GM19035 (cell line): ENCODE measurements around the gene SYDE2.

Experiments
- ATAC-seq: cut with Tn5 transposase; IDR thresholded peaks from one replicate; pipeline ENCODE4 v1.9.1; 2021; ENCODE audit not compliant: unreplicated experiment

The SYDE2 gene

DNA sequence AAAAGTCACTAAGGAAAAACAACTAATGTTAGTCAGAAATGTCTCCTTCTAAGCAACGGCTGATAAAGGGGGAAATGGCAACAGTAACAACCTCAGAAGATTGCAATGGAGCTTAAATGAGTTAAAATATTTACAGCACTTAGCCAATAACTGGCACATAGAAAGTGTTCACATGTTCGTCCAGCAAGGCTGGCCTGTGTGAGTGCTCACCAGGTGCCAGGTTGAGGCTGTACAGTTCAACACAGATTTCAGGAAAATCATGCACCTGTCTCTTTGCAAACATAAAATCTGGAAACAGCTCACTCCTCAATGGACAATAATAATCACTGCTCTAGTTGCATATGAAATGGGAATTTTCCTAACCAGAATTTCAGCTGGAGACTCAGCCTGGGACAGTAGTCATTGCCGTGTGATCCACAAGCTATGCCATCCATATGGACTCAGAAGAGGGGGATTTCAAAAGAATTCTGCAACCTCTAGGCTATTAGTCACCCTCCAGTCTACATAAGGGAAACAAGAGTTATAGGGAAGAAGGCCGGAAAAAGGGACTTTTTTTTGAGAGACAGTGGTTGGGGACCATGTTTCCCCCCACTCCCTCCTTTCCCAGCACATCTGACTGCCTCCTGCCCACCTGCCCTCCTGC is 68.6 kb downstream of the SYDE2 start:
- no peak for ATAC-seq

DNA sequence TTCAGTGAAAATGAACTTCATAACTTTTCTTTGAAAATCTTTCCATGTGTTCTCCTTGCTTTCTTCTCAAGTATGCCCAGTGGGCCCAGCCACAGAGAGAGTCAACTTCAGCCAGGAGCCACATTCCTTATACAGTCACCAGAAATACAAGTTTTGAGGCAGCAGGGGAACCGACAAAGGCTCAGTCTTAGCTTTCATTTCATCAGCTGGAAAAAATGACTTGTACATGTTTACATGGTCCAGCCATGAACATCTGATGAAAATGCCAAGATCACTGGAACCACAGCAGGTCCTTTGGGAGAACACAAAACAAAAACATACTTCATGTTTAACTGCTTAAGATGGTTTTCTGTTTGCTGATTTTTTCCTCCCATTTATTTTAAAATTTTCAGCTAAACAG is 72.5 kb downstream of the SYDE2 start:
- no peak for ATAC-seq

DNA sequence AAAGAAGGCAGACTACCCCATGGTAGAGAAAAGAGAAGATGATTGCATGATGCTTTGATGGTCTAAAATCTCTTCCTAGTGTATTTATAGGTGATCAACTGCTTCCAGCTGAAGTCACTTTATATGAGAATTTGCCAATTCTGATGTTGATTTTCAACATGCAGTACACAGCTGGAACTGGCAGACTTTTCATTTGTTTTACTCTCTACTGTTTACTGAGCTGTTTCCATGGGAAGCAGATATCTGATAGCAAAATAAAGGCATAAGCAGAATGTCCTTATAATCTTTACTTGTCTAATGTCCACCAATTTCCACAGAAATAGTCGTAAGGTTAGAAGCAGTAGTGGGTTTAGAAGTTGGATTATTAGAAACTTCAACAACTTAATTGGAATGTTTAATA is 74.9 kb downstream of the SYDE2 start:
- no peak for ATAC-seq

DNA sequence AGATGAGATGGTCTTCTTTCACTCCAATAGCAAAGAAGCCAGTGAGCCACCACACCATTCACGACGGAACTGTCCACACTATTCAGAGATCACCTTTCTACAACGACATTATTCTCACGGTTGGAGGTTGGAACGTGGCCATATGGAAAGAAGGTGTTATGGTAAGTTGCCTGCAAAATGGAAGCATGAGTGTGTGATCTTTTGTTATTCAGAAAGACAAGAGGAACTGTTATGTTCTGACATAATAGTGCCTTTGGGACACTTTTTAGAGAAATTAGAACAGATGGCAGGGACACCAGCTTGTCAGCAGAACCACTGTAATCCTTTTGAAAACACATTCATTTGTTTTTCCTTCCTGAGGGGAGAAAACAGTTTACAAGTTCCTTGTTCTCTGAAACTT is 76.7 kb downstream of the SYDE2 start:
- ATAC-seq = no peak

DNA sequence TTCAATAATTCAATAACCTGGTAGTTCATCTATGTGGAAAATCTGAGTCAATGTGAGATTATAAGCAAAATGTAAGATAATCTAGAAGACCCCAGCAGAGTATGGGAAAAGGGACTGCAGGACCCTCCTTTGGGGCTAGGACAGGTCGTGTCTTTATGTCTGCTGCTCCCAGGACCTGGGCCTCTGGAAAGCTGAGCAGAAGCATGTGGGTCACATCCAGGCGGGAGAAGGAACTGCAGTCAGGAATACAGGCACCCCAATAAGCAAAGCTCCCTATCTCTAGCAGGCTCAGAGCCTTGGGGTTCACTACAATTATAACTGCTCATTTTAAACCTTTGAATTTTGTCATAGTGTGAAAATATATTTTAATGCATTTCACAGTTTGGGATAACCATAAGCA is 78.6 kb downstream of the SYDE2 start:
- ATAC-seq = no peak

DNA sequence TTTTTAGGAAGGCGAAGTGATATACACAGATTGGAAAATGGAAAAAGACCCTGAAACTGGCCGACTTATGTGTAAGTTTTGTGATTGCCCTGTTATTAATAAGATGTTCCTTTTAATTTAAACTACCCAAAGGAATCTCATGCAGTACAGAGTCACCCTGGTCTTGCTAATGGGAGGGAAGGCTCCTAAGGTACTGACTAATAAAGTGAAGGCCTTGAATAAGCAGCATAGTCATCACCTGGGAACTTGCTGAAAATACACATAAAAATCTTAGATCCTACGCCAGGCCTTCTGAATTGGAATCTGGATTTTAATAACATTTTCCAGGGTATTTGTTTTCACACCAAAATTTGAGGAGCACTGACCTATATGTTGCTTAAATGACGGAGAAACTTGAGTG is 79.1 kb downstream of the SYDE2 start:
- no peak for ATAC-seq

DNA sequence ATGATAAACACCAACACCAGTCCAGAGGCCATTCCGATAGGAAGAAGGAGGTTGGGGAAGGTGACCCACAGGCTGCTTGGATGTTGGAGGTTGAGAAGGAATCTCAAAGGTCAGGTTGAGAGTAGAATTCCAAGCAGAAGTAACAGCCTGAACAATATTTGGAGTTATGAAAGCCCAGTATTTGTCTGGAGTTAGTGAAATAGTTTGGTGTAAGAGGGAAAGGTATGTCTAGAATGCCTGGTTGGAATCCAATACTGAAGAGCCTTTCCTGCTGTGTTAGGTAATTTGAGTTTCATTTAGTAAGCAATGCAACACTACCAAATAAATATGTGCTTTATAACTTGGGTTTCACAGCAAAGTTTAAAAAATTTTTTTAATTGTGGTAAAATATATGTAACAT is 82.1 kb downstream of the SYDE2 start:
- ATAC-seq = no peak

DNA sequence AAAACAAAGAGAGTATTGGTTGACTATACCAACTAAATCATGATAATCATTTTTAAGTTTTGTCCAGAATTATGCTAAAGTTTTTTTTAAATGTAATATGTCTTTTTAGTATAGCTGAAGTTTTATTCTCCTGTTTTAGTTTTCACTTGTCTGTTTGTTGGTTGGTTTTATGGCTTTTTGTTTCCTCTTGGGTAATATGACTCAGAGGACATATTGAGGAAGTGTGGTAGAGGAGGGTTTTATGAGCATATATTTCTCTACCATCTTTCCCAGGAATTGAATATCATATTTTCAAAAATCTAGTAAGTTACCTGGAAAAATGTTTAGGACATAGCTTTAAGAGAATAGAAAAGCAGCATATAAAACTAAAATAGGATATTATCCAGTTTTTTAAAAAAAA is 84.0 kb downstream of the SYDE2 start:
- no peak for ATAC-seq

DNA sequence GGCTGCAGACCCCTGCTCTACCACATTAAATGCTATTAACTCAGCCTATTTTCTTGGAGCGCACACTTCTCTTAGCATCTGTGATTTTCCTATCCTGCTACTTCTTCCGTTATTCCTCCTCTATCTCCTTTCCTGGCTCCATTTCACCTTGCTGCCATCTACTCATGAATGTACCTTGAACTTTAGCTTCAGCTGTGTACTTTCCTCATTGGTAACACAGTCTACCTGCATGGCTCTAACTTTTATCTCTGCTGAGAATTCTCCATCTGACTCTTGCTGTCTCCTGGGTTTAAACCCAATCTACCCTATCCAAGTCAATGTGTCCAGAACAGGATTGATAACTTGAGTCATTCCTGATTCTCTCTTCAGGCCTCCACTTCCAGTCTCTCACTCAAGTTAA is 84.9 kb downstream of the SYDE2 start:
- ATAC-seq = no peak

DNA sequence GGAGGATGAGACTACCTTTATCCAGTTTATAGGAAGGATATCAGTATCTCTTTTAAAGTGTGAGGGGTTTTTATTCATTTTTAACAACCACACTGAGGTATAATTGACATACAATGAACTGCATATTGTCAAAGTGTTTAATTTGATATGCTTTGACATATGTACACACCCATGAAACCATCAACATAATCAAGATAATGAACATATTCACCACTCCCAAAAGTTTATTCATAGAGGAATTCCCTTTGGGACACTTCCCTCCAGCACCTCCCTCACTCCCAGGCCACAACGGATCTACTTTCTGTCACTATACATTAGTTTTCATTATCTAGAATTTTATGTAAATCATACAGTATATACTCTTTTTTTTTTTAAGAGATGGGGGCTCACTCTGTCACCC is 89.1 kb downstream of the SYDE2 start:
- ATAC-seq = no peak

DNA sequence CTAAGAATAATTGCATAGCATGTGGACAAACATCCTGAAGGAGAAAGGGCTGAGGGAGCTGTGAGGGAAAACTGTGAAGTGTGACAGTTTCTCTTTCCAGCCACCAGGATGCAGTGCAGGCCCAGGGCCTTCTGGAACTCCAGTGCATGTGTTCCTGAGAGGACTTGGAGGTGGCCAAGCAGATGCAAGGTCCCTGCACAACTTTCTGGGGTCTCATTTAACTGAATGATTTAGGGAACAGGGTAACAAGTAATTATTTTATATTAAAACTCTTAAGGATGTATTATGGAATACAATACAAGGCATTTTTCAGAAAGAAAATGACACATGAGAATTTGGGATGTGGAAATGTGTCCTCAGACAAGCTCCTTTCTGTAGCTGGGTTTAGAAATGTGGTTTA is 91.3 kb downstream of the SYDE2 start:
- ATAC-seq = no peak
